HG02943 (cell line): Measurements from ENCODE around the gene OR7A17.

Experiments
- ATAC-seq: cut with Tn5 transposase; IDR thresholded peaks from one replicate; pipeline ENCODE4 v1.9.1; 2021; ENCODE audit warnings: mild to moderate bottlenecking, low read depth, moderate library complexity; ENCODE audit not compliant: unreplicated experiment

Gene OR7A17

GRCh38 chr19:14886032-14886431, at the start of gene OR7A17:
OR7A17 (minus strand) TSS chr19:14886132; CDS start chr19:14881355, 4,777 bp downstream.
- ATAC-seq = no peak

DNA sequence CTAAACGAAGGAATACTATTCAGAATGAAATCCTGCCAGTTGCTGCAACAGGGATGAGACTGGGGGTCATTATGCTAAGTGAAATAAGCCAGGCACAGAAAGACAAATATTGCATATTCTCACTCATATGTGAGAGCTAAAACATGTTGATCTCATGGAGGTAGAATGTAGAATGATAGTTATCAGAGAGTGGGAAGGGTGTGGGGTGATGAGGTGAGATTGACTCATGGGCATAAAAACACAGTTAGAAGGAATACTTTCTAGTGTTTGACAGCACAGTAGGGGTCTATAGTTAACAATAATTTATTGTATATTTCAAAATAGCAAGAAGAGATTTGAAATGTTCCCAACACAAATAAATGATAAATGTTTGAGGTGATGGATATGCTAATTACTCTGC, 47.6 kb upstream of the OR7A17 start:
- ATAC-seq = no peak

- no peak for ATAC-seq
Observed at GRCh38 chr19:14916848-14917247, 30.9 kb upstream of the OR7A17 start.

DNA sequence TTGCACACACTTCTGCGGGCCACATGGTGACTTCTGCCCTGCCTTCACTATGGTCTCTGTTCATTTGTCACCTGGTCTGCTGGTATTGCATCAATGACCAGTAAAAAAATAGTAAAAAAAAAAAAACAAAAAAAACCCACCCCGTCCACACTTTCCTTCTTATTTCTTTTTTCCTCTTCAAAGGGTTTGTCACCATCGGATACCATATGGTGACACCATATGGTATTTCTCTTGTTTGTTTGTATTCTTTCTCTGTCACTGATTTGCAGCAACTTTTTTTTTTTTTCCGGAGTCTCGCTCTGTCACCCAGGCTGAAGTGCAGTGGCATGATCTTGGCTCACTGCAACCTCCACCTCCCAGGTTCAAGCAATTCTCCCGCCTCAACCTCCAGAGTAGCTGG, 29.2 kb upstream of the OR7A17 start:
- no peak for ATAC-seq

GRCh38 chr19:14906711-14907110, 20.8 kb upstream of the OR7A17 start:
- no peak for ATAC-seq

GRCh38 chr19:14901675-14902260, 15.8 kb upstream of the OR7A17 start:
- ATAC-seq = no peak

DNA sequence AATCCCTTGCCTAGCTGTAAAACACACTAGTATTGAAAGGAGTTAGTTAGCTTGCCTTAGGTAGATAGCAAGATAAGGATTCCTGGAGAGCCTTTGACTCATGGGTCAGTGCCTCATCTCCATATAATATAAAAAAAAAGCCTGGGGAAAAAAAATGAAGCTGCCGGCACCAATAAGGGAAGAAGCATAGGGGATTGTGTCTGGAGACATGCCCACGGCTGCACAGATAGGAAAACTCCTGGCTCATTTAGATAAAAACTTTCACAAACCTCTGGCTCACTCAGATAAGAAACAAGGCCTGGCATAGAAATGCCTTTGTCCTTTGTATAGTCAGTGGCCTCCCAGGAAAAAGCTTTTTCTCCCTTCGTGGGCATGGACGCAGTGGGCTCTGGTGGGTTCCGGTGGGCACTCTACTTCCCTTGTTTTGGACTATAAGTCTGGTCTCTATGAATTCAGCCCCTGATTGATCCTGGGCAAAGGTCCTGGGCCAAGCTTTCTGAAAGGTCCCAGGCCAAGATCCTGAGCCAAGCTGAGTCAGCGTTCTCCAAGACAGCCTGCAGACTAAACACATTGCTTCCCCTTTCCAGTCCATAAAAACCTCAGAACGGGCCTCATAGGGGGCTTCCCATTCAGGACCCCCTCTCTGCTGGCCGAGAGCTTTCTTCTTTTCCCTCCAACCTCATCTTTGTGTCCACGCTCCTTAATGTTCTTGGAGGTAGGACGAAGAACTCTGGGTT, 4.9 kb upstream of the OR7A17 start:
- ATAC-seq = no peak

GRCh38 chr19:14889994-14890642, 4.2 kb upstream of the OR7A17 start:
- no peak for ATAC-seq

- no peak for ATAC-seq
Observed at GRCh38 chr19:14871619-14872230, 14.2 kb downstream of the OR7A17 start.

- ATAC-seq = no peak
Observed at GRCh38 chr19:14868497-14868896, 17.4 kb downstream of the OR7A17 start.

GRCh38 chr19:14848822-14849221, 37.1 kb downstream of the OR7A17 start, which contains the start of gene OR7A10:
OR7A10 (minus strand) TSS chr19:14848922; CDS start chr19:14841877, 7,045 bp downstream.
- no peak for ATAC-seq

DNA sequence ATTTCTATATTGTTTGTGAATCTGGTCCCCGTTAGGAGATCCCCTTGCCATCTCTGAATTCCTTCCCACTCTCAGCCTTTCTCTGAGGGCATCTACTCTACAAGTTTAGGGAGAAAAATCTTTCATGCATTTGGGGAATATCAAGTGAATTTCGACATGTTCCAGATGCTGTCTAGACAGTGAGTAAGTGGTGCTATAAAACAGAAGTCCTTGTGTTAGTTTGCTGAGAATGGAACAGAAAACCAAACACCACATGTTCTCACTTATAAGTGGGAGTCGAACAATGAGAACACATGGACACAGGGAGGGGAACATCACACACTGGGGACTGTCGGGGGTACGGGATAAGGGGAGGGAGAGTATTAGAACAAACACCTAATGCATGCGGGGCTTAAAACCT, 42.4 kb downstream of the OR7A17 start:
- ATAC-seq = no peak

GRCh38 chr19:14843169-14843568, 42.8 kb downstream of the OR7A17 start:
- no peak for ATAC-seq

DNA sequence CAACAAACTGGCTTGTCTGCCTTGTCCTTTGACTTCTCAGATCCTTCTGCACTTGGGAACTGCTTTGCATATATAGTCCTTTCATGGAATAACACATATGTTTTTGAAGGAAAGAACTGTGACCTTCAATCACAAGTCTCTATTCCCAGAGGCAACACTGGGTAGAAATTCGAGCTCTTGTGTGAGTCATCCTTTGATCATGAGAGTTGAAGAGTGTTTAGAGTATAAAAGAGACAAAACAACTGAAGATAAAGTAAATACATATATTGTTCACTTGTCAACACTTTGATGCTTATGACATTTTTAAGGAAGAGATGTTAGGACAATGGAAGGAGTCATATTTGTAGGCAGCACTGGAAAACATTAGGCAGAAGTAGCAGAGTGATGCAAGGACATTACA, 45.7 kb downstream of the OR7A17 start:
- no peak for ATAC-seq

DNA sequence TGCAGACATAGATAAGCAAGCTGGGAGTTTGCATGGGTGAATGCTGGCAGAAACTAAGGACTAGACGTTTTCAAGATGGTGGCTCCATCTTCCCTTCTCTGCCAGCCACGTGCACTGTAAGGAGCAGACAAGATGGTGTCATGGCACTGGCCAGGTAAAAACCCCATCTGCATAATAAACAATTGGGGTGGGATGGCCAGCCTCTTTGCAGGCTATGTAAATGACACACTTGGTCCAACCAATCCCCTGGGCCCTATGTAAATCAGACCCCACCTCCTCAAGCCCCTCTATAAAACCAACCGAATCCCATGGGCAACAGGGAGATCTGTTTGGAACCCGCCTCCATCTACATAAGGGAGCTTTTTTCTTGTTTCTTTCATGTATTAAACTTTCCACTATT, 48.5 kb downstream of the OR7A17 start:
- no peak for ATAC-seq

DNA sequence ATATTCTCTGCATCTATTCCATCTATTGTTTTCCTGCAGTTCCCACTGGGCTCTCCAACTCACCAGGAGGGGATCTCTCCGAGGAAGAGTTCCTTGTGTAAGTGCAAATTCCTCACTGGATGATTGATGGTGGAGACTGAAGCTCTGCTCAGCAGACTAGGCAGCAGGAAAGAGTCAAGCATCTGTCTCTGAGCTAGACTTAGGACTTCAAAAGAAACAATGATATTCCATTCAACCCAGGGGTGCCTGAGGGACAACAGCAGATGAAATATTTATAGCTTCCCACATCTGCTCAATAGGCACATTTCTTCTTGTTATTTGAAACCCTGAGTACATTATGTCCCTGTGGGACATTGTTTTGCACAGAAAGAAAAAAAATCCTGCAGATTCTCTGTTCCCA, 50.9 kb downstream of the OR7A17 start, which contains the start of the genes OR7A5 and OR7C1:
Gene OR7A5 (minus strand): TSS at position 175 of the 400 bp plus-strand sequence. CDS start 6,944 bp downstream, outside the sequence.
Gene OR7C1 (minus strand): TSS at position 175 of the 400 bp plus-strand sequence. CDS start 35,049 bp downstream, outside the sequence.
- ATAC-seq = no peak

DNA sequence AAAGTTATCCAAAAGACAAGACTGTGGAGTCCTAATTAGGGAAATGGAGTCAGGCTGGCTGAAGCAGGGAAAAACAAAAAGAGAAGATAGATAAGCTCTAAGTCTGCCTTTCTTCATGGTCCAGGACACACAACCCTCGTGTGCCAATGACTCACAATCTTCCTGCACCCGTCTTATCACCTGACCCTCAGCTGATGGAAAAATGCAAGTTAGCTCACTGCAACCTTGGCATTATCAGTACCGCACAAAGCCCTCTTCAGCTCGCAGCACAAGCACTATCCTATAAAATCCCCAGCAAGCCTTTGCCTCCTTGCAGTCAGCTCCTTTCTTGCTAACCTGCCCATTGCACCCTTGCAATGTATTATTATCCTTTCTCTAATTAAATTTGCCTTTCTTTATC, 55.2 kb downstream of the OR7A17 start:
- ATAC-seq = no peak
